AG08395 (cell line): ENCODE measurements around the gene RNU1-1.
A peak's percentile ranks its signal among the peaks of the same experiment; 100 is the strongest.
"Not testable (repeated sequence)": the region's sequence is repeated elsewhere in the genome, so short reads cannot be mapped to it uniquely, and the experiment has no call there.

Experiments used
- DNase-seq: peaks from one replicate; pipeline ENCODE4 v3.0.0; 2012; ENCODE audit warnings: mixed read lengths, low spot score

The RNU1-1 gene

DNA sequence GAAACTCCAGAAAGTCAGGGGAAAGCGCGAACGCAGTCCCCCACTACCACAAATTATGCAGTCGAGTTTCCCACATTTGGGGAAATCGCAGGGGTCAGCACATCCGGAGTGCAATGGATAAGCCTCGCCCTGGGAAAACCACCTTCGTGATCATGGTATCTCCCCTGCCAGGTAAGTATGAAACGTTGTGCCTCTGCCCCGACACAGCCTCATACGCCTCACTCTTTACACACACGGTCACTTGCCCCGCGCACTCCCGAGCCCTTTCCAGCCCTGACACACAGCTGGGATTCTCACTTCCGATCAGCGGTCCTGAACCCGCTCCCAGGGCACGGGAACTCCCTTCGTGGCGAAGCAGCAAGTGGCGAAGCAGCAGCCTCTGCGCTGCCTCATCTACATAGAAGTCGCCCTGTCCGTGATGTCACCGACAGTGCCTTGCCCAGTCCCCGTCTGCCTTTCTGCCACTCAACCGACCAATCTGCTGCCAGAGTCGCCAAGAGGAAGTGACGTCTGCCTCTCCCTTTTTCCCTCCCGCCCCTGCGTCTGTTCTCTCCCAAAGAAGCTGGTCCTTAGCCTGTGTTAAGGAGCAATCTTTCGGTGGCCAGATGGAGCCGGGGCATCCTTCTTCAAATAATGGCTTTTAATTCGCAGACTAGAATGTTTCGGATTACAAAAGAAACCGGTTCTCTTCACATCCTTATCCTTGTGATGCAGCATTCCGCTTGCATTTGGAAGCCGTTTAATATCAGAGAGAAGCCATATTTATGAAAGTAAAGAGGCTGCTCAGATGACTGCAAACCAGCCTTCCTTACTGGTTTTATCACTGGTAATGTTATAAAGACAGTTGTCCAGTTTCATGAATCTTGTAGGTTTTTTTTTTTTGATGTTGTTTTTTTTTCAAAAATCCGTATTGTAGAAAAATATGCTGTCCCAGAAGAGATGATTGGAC lies at the start of gene RNU1-1:
RNU1-1 (minus strand) TSS at position 179 of the 949 bp plus-strand sequence.
- DNase-seq: not testable (repeated sequence)

DNA sequence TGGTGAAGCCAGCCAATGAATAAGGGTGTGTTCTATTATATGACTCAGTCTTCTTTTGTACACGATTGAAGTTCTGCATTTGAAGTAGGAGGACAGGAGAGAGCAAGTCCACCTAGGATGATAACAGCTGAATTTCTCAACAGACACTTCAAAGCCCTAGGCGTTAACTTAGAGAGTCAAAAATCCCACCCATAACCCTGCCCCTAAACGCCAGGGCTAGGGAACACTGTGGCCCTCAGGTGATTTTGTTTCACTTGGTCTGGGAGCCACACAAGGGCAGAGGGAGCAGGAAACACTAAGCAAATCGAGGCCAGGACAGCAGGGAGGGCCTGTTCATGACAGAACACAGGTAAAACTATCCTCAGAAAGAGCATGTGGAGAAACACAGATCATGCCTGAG lies 47.0 kb upstream of the RNU1-1 start:
- not testable (repeated sequence) for DNase-seq

GRCh38 chr1:16560498-16560897 lies 46.4 kb upstream of the RNU1-1 start:
- DNase-seq: not testable (repeated sequence)

DNA sequence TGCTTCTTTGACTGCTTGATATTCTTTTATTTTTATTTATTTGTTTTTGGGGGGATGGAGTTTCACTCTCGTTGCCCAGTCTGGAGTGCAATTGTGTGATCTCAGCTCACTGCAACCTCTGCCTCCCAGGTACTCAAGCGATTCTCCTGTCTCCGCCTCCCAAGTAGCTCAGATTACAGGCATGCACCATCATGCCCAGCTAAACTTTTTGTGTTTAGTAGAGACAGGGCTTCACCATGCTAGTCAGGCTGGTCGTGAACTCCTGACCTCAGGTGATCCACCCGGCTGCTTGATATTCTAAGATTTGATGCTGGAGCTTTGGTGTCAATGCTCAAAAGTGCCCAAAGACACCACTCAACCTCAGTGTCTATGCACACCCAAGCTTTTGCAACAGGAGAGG lies 45.6 kb upstream of the RNU1-1 start:
- DNase-seq: not testable (repeated sequence)

DNA sequence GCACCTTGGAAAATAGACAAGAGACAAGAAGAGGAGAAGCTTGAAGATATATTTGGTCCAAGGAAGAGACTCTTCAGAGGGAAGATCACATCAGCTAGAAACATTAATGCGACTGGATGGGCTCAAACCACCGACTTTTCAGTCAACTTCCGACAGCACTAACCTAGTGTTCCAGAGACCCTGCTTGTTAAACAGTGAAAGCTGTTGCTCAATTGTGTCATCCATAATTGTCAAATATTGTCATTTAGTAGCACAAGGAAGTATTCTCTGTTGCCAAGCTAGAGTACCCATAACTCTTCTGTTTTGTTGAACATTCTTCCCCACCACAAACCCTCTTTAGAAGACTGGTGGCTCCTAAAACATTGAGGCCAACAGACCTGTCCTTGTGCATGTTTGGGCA lies 42.9 kb upstream of the RNU1-1 start:
- DNase-seq: not testable (repeated sequence)

- DNase-seq: not testable (repeated sequence)
Measured at GRCh38 chr1:16553244-16553643, 39.2 kb upstream of the RNU1-1 start.

- DNase-seq: not testable (repeated sequence)
Measured at GRCh38 chr1:16550212-16550918, 36.3 kb upstream of the RNU1-1 start.

DNA sequence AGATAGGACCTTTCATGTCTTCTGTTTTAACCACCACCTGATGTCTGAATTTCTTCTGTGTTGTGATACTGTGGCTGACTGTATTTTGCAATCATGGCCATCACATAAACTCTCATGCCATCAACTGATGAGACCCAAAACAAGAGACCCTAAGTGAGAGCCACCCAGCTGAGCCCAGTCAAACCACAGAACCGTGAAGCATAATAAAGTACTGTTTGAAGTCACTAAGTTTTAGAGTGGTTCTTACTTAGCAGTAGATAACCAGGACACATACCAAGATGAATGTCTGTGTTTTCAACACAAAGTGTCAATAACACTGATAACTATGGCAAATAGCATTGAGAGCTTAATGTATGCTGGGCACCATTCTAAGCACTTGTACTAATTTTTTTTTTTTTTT lies 35.5 kb upstream of the RNU1-1 start:
- not testable (repeated sequence) for DNase-seq

GRCh38 chr1:16547502-16548241 lies 33.6 kb upstream of the RNU1-1 start:
- not testable (repeated sequence) for DNase-seq

GRCh38 chr1:16545682-16546095 lies 31.6 kb upstream of the RNU1-1 start:
- peak; percentile 7 for DNase-seq

DNA sequence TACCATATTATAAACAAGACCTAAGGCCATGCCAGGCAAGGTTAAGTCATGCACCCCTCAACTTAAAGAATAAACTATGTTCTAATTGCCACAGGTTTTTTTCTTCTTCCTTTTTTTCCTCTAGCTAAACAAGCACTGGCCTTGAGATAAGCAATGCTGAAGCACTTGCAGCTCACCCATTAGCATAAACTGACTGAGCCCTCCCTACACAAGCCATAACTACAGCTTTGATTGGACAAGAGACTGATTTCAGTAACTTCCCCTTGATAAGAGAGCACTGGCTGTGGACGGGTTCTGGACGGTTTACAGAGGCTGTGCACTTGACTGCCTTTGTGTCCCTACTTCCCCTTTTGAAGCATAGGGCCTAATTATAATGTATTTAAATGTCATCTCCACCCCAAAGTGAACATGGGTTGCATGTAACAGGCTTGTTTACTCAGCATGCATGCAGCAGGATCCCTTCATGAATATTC lies 26.4 kb upstream of the RNU1-1 start:
- DNase-seq: not testable (repeated sequence)

DNA sequence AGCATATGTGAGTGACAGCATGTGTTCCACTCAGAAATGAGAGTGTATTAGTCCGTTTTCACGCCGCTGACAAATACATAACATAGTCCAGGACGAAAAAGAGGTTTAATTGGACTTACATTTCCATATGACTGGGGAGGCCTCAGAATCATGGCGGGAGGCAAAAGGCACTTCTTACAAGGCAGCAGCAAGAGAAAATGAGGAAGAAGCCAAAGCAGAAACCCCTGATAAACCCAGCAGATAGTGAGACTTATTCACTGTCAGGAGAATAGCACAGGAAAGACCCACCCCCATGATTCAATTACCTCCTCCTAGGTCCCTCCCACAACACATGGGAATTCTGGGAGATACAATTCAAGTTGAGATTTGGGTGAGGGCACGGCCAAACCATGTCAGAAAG lies 23.4 kb upstream of the RNU1-1 start:
- DNase-seq: not testable (repeated sequence)

DNA sequence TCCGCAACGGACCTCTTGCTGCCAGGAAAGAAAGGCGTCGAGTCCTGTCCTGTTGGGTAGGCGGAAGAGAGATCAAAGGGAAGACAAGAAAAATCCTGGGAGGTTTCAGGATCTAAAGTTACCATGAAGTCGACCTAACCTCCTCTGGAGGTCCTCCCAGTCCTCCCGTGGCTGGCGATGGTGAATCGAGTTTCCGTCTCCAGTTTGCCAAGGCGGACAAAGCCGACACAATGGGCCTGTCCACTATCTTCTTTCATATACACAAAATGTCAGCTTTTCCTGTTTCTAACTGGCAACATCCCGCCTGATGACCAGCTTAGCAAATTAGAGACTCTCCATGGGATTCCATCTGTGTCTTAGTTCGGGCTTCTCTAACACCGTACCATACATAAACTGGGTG lies 22.7 kb upstream of the RNU1-1 start:
- not testable (repeated sequence) for DNase-seq

DNA sequence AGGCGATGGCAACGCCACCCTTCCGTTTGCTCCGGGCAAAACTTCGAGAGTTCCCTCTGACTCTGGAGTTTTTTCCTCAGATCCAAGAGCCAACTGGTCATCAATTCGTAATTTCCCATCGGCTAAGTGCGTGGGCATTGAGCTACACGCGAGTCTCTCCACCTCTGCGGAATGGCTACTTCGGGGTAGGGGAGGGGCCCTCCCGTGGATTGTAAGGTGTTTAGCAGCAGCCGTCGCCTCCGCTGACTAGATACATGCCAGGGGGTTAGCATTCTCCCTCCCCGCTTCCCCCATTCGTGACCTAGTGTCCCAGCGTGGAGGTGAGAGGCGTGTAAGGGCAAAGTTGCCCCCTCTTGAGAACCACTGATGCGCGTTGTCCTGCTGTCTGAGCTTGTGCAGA lies 21.8 kb upstream of the RNU1-1 start:
- DNase-seq: not testable (repeated sequence)

- DNase-seq: not testable (repeated sequence)
Measured at GRCh38 chr1:16535487-16535886, 21.4 kb upstream of the RNU1-1 start.

DNA sequence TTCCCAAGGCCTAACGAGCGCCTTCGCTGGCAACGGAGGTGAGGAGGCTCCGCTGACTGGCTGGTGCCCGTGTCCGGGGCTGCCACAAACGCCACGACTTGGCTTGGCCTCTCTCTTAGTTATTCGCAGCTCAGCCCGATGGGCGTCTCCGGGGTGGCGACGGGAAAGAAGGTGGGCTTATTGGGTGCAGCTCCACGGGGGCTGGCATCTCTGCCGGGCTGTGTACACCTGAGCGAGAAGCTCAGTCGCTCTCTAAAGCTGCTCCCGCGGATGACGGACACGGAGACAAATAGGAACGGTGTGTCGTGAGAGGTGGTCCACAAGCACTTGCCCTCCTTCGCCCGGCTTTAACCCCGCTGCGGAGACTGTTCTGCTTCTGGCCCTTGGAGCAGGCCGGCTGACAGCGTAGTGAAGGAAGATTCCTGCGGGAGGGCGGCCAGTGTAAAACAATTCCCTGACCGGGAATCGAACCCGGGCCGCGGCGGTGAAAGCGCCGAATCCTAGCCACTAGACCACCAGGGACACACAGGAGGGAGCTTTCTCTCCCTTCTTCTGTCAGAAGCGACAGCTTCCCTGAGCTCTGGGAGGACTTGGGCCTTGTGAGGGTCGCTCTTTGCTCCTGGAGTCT lies 20.9 kb upstream of the RNU1-1 start:
- DNase-seq: not testable (repeated sequence)

- not testable (repeated sequence) for DNase-seq
Measured at GRCh38 chr1:16534239-16534828, 20.2 kb upstream of the RNU1-1 start.

GRCh38 chr1:16532235-16532991 lies 18.3 kb upstream of the RNU1-1 start:
- not testable (repeated sequence) for DNase-seq

DNA sequence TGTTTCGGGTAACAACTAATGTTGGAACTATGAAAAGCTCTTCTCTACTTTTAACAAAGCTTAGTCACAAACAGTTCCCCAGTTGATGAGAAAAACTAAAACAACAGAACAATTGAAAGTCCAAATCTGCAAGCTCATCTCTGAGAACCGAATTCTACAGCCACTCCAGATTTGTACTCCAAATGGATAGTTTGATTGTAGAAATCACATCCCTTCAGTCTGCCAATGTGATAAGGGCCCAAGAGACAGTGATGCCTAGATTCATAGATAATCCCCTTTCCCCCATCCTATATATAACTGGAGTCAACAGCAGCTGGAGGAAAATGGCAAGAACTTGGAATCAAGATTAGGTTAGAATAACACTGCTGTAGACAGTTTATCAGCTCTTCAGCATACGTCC lies 14.3 kb upstream of the RNU1-1 start:
- not testable (repeated sequence) for DNase-seq

GRCh38 chr1:16525769-16526168 lies 11.7 kb upstream of the RNU1-1 start:
- not testable (repeated sequence) for DNase-seq
